KMS-11 (cell line): ENCODE results near the gene TMEM128.

Experiments
- H2AFZ ChIP-seq: fragments of 200-600 bp; sonication (generic); 2 replicates; pipeline ENCODE4 v1.6.1; 2016; ENCODE audit warnings: antibody characterized with exemption, mixed run types, low read depth
- H3K27ac ChIP-seq: fragments of 200-600 bp; sonication (generic); 2 replicates; pipeline ENCODE4 v1.6.1; 2016; ENCODE audit warnings: mild to moderate bottlenecking, mixed run types
- H3K27me3 ChIP-seq: fragments of 200-600 bp; sonication (generic); 2 replicates; pipeline ENCODE4 v1.6.1; 2017; ENCODE audit warnings: mild to moderate bottlenecking, low read depth, mixed run types, moderate library complexity; ENCODE audit not compliant: insufficient read depth
- H3K36me3 ChIP-seq: fragments of 200-600 bp; sonication (generic); 2 replicates; pipeline ENCODE4 v1.6.1; 2017; ENCODE audit warnings: mild to moderate bottlenecking, mixed run types; ENCODE audit not compliant: insufficient read depth
- H3K4me1 ChIP-seq: fragments of 200-600 bp; sonication (generic); 2 replicates; pipeline ENCODE4 v1.6.1; 2016; ENCODE audit warnings: mild to moderate bottlenecking, low read depth, mixed run types; ENCODE audit not compliant: poor library complexity, severe bottlenecking
- H3K4me2 ChIP-seq: fragments of 200-600 bp; sonication (generic); 2 replicates; pipeline ENCODE4 v1.7.0; 2016; ENCODE audit warnings: mild to moderate bottlenecking, mixed run types
- H3K4me3 ChIP-seq: fragments of 200-600 bp; sonication (generic); IDR thresholded peaks from 2 replicates; pipeline ENCODE4 v1.6.1; 2017; ENCODE audit warnings: low read depth, low read length, mixed read lengths; ENCODE audit not compliant: insufficient read depth
- H3K79me2 ChIP-seq: fragments of 200-600 bp; sonication (generic); 2 replicates; pipeline ENCODE4 v1.6.1; 2016; ENCODE audit warnings: low read depth, mixed run types; ENCODE audit not compliant: insufficient read depth
- H3K9ac ChIP-seq: fragments of 200-600 bp; sonication (generic); 2 replicates; pipeline ENCODE4 v1.6.1; 2016; ENCODE audit warnings: mild to moderate bottlenecking, mixed run types
- H4K20me1 ChIP-seq: fragments of 200-600 bp; sonication (generic); 2 replicates; pipeline ENCODE4 v1.6.1; 2016; ENCODE audit warnings: mild to moderate bottlenecking, mixed run types; ENCODE audit not compliant: insufficient read depth
- CTCF ChIP-seq: fragments of 200-600 bp; sonication (generic); conservative IDR thresholded peaks from 2 replicates; pipeline ENCODE4 v1.6.1; 2017; ENCODE audit warnings: low read depth, mild to moderate bottlenecking, antibody characterized with exemption, low read length, moderate library complexity, mixed read lengths

The TMEM128 gene

GRCh38 chr4:4227510-4228355 is 20.3 kb downstream of the TMEM128 start:
- Histone ChIP-seq H3K27ac (no peak overlapping the region), H2AFZ (no peak overlapping the region), H3K27me3 (no peaks in the 10 kb centered on the region), H3K4me1 (no peaks in the 10 kb centered on the region), H4K20me1 (no peaks in the 10 kb centered on the region), H3K36me3 (no peaks in the 10 kb centered on the region), H3K79me2 (no peaks in the 10 kb centered on the region), H3K4me2 (no peak overlapping the region), H3K4me3 (no peak overlapping the region), H3K9ac (no peak overlapping the region)
- no peak for TF ChIP-seq CTCF

GRCh38 chr4:4226606-4227438 is 21.2 kb downstream of the TMEM128 start, which contains the start of gene OTOP1:
Gene OTOP1, minus strand, starts transcription at chr4:4226929. Its CDS starts 65 bp downstream, at chr4:4226864.
- Histone ChIP-seq H3K27ac (no peak within 1 kb of the TSS), H3K79me2 (no peaks in the 10 kb centered on the region), H3K27me3 (no peaks in the 10 kb centered on the region), H4K20me1 (no peaks in the 10 kb centered on the region), H3K9ac (no peak within 1 kb of the TSS), H3K4me1 (no peaks in the 10 kb centered on the region), H3K36me3 (no peaks in the 10 kb centered on the region), H2AFZ (no peak within 1 kb of the TSS), H3K4me2 (no peak within 1 kb of the TSS), H3K4me3 (no peak within 1 kb of the TSS)
- TF ChIP-seq CTCF: no peak

- Histone ChIP-seq H3K4me1 (no peaks in the 10 kb centered on the region), H2AFZ (no peak overlapping the region), H3K9ac (no peak overlapping the region), H3K79me2 (no peaks in the 10 kb centered on the region), H3K27ac (no peak overlapping the region), H3K27me3 (no peaks in the 10 kb centered on the region), H3K36me3 (no peaks in the 10 kb centered on the region), H3K4me3 (no peak overlapping the region), H4K20me1 (no peaks in the 10 kb centered on the region), H3K4me2 (no peak overlapping the region)
- TF ChIP-seq CTCF: no peak
These were observed 22.0 kb downstream of the TMEM128 start for GRCh38 chr4:4225915-4226605.

GRCh38 chr4:4217113-4217512 is 30.9 kb downstream of the TMEM128 start:
- no peak overlapping the region for H3K4me2 ChIP-seq
- TF ChIP-seq CTCF: no peak

More at GRCh38 chr4:4217113-4217512, 30.9 kb downstream of the TMEM128 start:
- H2AFZ ChIP-seq: no peak overlapping the region
- H3K4me3 ChIP-seq: no peak overlapping the region
- no peaks in the 10 kb centered on the region for H4K20me1 ChIP-seq
- H3K79me2 ChIP-seq: no peaks in the 10 kb centered on the region
- no peak overlapping the region for H3K27ac ChIP-seq
- no peak overlapping the region for H3K9ac ChIP-seq
- H3K36me3 ChIP-seq: no peaks in the 10 kb centered on the region
- no peaks in the 10 kb centered on the region for H3K4me1 ChIP-seq
- H3K27me3 ChIP-seq: no peaks in the 10 kb centered on the region
